NCI-H1417 (cell line): ENCODE results near the gene DDX41.
A peak's percentile ranks its signal among the peaks of the same experiment; 100 is the strongest.
"Not testable (repeated sequence)": the region's sequence is repeated elsewhere in the genome, so short reads cannot be mapped to it uniquely, and the experiment has no call there.

ENCODE experiments used
- DNase-seq, 3 experiments: peaks; one replicate each; lab custom pipeline; 2025; lab: John Stamatoyannopoulos, UW

Gene DDX41

DNA sequence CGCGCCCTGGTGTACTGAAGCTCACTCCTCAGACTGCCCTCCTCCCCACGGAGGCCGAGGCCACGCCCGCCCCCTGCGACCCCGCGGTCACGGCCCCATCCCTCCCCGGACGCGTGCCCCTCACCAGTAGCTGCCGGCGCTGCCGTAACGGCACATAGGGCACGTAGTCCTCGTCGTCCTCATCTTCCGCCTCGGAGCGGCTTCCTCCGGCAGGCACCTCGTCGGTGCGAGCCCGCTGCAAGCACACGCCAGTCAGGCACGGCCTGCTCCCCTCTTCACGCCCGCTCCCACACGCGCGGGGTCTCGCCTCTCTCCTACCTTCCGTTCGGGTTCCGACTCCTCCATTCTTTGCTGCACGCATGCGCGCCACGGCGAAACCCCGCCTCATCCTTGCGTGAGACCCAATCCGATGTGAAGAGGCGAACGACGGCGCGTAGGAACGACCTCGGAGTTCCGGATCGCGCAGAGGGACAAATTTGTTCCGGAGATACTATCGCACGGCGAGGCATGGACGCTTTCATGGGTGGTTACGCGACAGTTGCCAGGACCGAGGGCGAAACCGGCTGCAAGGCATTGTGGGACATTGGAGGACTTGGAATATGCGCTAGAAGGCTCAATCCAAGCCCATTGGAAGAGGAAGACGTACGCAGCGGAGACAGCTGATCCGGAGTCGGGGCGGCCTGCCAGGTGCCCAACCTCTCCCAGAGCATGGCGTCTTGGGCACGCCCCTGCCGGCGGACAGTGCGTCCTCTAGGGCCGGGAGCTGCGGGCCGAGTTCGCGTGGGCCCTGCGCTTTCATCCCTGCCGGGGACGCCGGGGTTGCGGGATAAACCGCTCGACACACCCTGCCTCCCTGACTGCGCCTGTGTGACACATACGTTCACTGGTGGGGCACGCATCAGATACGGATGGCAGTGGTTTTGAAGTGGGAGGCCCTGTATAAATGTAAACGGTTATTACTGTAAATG is at the start of gene DDX41:
DDX41 (minus strand) TSS at position 361 of the 968 bp plus-strand sequence; CDS start at position 345, 16 bp downstream.
- peak; percentile 91 to 97 (median 97) for DNase-seq

DNA sequence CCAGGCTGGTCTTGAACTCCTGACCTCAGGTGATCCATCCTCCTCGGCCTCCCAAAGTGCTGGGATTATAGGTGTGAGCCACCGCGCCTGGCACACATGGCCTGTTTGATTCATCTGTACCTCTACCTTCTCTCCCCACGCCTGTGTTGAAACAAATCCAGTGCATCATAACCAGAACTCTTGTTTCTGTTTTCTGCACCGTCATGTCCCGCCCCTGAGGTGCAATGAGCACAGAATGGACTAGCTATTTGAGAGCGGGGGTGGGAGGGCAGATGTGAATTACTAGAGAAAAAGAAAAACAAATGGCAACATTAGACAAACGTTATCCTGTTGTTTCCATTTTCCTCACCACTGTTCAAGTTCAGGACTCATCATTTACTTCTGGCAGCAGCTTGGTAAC is 48.3 kb upstream of the DDX41 start:
- DNase-seq = no peak

DNA sequence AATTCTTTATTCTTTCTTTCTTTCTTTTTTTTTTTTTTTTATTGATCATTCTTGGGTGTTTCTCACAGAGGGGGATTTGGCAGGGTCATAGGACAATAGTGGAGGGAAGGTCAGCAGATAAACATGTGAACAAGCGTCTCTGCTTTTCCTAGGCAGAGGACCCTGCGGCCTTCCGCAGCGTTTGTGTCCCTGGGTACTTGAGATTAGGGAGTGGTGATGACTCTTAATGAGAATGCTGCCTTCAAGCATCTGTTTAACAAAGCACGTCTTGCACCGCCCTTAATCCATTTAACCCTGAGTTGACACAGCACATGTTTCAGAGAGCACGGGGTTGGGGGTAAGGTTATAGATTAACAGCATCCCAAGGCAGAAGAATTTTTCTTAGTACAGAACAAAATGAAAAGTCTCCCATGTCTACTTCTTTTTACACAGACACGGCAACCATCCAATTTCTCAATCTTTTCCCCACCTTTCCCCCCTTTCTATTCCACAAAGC is 42.7 kb upstream of the DDX41 start:
- not testable (repeated sequence) for DNase-seq

DNA sequence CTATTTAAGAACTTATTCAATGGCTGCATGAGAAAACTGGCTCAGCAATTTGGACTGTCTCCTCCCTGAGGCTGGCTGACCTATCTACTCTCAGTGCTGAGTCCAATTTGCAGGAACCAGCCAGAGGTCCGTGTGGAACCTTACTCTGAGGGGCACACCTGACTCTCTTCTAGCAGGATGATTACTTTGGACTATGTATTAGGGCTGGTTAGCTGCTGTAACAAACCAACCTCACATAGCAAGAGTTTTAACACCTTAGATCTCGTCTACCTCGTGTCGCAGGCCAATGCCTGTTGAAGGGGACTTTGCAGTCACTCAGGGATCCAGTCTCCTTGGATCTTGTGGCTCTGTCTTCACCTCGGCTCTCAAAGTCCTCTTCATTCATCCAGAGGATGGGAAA is 41.0 kb upstream of the DDX41 start:
- DNase-seq = no peak

DNA sequence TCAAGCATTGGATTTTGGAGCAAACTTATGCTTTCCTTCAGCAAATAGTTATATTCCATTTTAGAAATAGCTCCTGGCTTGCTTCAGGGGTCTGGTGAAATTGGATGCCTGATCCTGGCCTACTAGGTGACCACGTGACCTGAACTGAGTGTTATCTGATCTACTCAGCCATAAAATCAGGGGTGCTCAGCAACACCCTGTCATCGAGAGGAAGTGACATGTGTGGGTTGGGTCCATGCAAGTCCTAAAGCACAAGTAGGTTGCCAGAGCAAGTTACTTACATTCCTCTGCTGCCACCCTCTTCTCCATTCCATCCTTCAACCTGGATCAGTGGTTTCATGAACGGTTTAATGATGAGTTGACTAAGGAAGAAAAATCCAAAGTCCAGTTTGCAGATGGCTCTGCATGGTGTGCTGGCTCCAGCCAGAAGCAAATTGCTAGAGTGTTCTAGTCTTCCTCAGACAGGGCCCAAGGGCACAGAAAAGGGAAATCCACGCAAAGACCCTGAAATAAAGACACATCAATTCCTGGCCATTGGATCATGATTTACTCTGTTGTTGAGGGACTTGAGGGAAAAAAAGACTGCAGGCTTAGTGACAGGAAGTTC is 40.4 kb upstream of the DDX41 start:
- DNase-seq = no peak

DNA sequence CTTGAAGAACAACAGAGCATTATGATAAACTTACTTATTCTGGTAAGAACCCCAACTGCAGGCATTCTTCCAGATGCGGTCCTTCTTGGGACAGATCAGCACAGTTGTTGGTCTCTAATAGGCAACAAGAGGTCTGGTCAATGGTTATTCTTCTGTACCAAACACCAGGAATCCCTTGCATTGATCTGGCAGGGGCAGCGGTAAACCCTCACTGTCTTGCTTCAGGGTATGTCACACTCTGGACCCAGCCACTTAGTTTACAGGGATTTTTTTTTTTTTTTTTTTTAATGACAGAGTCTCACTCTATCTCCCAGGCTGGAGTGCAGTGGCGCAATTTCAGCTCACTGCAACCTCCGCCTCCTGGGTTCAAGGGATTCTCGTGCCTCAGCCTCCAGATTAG is 38.9 kb upstream of the DDX41 start:
- DNase-seq = no peak

DNA sequence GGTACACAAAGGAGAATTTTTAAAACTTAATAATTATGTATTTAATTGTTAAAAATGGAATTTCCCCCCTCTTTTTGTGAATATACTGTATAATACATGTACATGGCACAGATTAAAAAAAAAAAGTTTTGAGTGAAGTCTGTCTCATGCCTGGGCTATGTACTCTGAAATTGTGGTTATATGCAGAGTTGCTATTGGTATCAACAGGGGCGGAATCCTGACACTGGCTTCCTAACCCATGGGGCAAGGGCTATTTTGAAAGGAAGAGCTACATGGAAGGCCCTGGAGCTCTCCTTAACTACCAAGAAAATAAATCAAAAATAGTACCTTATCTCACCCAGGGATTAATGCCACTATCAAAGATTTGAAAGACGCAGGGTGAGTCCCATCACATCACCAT is 38.5 kb upstream of the DDX41 start:
- no peak for DNase-seq

DNA sequence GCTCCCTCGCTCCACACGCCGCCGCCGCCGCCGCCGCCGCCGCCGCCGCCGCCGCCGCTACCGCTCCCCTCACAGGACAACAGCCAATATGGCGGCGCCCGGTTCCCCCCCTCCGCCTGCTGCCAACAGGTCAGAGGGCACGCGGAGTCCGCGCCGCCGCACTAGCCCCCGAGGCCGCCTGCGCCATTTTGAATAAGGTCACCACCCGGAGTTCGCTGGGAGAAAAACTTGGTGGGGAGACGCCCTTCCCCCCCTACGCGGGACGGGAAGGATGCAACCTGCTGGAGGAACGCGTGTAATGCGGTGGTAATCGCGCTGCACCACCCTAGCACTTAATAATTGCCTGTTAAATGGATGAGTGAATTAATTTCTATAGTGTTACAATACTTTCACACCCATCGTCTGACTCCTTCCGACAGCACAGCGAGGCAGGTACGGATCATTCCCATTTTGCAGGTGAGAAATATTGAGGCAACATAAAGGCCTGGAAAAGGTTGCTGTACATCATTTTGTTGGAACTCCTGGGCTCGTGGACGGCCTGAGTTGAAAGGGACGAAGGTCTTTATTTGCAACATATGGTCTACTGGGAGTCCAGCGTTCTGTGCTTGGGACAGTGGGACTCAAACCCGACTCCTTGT is 37.8 kb upstream of the DDX41 start, which contains the start of gene FAM193B:
FAM193B (minus strand) TSS at position 90 of the 638 bp plus-strand sequence. CDS start 105 bp downstream, outside the sequence.
- DNase-seq = peak; percentile 85 to 92 (median 92)

DNA sequence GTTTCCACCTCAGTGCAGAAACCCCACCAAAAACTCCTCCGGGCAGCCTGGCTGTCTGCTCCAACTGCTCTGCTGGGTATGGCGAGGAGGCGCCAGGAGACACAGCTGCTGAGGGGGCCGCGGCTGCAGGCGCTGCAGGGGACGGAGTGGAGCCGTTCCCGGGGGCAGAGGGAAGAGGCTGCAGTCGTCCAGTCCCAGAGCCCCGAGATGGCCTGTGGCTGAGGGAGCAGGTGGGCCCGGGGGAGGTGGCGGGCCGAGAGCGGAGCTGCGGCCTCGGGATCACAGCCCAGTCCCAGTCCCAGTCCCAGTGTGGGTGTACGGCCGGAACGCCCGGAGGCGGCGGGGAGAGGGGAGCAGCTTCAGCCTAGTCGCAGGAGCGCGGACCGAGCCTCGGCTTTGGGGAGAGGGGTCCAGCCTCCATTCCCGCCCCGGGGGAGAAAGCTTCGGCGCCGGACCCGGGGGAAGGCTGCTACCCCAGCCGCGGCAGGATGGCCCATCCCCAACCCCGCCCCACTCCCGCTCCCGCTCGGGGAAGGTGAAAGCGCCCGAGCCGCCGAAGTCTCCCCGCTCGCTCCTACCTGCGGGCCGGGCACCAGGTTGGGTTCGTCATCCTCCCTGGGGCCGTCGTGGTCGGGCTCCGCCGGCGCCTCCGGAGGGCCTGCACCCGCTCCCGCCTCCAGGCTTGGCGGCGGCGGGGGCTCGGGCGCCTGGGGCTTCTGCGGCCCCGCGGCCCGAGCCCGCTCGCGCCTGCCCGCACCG is 37.1 kb upstream of the DDX41 start:
- DNase-seq = peak in 2 of 3 experiments; percentile 49 to 55

DNA sequence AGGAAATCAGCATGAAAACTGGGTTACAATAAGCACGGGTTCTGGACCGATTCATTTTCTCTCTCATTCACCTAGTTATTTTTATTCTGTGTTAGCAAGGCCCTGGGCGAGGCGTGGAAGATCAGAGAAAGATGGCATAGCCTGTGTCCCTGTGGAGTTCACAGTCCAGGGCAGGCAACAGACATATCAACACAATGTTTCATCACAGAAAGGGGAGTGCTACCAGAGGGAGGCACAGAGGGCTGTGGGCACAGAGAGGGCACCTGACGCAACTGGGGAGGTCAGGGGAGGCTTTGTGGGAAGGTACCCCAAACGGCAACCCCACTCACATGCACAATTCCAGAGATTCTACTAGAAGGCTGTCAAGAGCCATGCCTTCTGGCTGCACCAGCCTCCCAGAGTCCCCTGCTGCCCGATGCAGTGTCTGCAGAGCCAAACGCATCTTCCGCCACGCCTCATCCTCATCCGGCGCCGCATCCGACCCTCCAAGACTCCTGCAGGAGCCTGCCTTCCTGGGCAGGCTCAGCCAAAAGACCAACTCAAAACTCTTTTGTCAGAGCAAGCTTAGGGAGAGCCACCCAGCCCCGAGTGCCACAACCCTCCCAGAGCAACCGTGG is 36.2 kb upstream of the DDX41 start:
- DNase-seq = no peak

DNA sequence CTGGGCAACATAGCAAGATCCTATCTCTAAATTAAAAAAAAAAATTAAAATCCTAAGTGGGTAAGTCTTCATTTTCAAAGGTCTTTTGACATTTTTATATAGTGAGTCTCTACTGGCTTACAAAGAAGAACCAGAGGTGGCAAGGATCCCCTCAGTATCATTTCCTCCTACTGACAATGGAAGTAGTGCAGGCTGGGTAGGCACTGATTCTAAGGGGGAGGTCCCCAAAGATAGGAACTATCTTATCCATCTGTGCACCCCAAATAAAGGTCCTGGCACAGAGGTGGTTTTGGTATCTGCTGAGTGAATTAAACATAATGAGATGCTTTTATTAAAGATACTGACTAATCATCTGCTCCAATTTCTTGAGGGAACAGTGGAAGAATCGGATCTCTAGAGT is 33.4 kb upstream of the DDX41 start:
- DNase-seq = no peak

DNA sequence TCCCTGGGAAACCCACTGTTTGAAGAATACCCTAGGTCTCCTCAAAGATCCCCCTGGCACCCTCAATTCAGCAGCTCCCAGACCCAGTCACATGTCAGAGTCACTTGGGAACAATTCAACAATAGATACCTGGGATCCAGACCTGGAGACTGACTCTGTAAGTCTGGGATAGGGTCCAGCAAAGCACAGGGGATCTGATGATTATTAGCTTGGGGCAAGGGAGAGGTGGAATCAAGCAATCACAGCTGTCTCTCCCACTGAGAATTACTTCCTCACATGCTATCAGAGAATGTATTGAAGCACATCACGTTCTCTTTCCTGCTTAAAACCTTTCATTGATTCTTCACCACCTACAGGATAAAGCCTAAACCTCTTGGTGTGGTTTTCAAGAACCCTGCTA is 31.7 kb upstream of the DDX41 start:
- no peak for DNase-seq

DNA sequence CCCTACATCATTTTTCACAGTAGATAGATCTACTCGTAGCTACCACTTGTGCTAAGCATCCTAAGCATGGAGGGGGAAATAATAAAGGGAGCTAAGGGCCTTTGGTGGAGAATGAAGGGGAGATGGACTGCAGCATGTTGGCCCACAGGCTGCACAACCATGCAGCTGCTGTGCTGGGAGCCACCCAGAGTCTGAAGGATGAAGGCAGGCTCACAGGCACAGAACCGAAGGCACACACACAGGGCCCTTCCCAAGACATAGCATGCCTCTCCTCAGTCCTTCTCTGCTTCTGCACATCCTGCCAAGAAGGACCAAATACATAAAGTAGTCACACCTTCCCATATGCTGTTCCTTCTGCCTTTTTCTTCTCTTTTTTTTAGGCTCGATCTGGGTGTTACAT is 31.0 kb upstream of the DDX41 start:
- no peak for DNase-seq

DNA sequence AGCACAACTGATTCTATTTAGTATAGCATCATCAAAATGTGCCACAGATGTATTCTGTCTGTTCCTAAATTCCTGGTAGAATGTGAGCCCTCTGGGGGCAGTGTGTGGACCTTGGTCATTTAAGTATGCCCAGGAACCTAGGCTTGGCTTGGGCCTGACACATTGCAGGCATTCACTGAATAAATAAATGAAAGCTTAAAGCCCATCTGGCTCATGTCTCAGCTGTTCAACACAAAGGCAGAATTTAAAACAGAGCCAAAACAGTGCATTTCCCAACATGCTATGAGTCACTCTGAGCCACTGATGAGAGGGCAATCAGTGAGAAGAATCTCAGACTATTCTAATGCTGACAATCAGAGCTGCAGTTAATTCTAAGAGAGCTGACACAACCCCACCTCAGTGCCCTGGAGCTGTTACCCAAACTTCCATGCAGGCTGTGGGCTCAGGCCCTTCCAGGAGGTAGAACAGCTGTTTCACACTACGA is 29.5 kb upstream of the DDX41 start:
- DNase-seq = no peak

DNA sequence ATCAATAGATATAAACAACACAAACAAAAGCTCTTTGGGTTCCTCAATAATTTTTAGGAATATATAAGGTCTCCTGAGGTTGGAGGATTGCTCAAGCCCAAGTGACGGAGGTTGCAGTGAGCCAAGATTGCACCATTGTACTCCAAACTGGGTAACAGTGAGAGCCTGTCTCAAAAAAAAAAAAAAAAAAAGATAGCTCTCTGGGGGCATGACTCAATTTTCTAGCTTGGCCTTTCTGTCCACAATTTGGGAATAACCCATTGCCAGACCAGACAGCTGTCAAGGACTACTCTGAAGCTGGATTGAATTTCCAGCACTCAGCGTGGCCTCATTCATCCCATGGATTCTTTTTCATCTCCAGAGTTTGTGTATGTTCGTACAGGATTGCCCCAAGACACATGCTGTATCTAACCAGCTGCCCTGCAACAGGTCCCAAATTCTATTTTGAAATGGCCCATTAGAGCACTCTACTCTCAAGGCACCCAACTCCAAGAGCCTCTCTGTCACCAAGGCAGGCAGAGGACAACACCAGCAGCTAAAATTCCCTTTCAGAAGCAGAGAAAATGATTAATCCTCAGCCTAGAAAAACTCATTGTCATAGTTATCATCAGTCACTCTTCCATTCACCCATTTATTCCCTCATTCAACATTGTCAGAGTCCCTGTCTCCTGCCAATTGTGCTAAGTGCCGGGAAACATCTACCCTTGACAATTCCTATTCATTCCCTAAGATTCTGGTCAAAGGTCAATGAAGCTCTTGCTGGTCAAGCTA is 28.9 kb upstream of the DDX41 start:
- no peak for DNase-seq

DNA sequence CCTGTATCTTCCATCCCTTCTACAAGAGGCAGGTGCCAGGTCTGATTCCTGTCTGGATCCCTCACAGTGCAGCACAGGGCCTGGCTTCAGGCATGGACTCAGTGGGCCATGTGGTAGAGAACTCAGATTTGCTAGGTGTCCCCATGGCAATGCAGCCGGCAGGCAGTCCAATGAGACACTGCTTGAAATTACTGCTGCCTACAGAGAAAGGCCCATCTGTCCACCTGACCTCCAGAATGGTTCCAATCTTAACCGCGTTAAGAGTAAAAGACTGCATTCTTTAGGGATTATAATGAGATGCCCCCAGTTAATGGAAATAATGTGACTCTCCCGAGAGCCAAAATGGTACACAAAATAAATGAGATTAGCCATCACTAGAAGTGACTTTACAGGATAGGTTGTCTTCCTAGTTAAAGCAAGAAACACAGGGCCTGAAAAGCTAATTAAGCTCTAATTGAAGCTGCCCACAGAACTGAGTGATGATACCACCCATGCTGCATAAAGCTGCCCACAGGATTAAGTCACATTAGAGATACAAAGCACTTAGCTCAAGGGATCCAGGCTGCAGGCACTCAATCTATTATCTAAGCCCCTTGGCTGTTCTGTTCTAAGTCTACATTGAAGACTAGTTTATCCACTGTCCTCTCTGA is 26.2 kb upstream of the DDX41 start:
- DNase-seq = no peak

DNA sequence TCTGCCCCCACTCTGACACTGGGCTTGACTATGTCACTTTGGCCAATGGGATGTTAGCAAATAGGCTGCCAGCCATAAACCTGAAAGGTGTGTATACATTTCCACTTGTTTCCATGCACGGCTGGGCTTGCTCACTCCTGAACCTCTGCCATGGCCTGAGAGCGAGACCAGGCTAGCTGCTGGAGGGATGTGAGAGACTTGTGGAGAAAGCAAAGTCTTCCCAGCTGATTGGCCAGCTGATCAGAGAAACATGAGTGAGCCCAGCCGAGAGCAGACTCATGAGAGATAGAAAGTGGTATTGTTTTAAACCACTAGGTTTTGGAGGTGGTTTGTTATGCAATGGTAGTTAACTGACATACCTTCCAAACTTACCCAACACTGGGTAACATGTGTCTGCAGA is 23.7 kb upstream of the DDX41 start:
- no peak for DNase-seq

DNA sequence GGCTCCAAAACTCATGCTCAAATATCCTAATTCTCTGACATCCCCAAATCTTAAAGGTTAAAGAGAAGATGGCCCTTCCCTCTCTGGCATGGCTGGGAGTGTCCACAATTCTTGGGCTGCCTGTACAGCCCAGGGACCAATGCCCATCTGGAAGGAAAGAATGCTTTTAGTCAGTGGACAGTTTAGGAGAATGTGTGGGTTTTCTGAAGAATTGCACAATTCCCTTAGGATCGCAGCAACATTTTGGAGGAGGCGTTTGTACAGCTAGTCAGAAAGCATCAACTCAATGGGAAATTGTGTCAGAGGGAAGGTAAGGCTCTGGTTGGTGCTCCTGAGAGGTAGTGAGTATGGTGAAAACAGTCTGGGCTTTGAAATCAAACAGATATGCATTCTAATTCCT is 22.6 kb upstream of the DDX41 start:
- DNase-seq = no peak

DNA sequence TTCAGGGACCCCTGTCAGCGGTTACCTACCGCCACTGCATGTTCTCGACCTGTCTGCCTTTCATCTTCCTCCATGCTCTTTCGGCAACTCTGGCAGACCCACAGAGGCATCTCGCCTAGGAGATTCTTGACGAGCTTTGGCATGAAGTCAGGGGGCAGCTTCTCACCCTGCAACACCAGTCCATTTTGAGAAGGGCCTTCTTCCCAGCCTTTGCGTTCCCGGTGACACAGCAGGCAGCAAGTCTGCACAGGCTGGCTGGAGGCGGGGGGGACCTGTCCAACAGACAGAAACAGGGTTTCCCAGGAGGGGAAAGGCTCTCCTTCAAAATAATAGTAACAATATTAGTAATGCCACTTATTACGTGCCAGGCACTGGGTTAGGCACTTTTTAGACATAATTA is 22.1 kb upstream of the DDX41 start:
- no peak for DNase-seq
